ENCODE measurements around the gene NEB.
"Not testable (repeated sequence)": the region's sequence is repeated elsewhere in the genome, so short reads cannot be mapped to it uniquely, and the experiment has no call there.

The NEB gene

DNA sequence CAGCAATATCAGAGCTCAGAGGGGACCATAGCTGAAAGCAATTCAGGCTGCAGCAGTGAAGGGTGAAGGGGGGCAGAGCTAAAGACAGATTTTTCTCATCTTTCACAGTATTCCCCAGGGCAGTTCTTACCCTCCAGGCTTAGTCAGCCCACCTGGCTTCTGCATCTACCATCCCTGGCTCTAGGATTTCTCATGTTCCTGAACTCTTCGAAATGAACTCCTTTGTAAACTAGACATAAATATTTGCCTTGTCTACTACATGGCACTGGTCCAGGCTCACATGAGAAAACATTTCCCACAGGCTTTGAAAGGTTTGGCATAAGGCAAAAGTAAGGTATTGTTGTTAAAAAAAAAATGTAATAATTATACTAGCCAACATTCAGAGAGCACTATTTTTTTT, 23.6 kb upstream of the NEB start:
- no peak for DNase-seq

- DNase-seq, result no peak
Measured at GRCh38 chr2:151756820-151757219, 22.5 kb upstream of the NEB start.

GRCh38 chr2:151754253-151754897, 20.1 kb upstream of the NEB start:
- DNase-seq, result no peak

- DNase-seq, result no peak
Measured at GRCh38 chr2:151753540-151753939, 19.3 kb upstream of the NEB start.

DNA sequence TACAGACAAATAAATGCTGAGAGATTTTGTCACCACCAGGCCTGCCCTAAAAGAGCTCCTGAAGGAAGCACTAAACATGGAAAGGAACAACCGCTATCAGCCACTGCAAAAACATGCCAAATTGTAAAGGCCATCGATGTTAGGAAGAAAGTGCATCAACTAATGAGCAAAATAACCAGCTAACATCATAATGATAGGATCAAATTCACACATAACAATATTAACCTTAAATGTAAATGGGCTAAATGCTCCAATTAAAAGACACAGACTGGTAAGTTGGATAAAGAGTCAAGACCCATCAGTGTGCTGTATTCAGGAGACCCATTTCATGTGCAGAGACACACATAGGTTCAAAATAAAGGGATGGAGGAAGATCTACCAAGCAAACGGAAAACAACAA, 11.0 kb upstream of the NEB start:
- not testable (repeated sequence) for DNase-seq

DNA sequence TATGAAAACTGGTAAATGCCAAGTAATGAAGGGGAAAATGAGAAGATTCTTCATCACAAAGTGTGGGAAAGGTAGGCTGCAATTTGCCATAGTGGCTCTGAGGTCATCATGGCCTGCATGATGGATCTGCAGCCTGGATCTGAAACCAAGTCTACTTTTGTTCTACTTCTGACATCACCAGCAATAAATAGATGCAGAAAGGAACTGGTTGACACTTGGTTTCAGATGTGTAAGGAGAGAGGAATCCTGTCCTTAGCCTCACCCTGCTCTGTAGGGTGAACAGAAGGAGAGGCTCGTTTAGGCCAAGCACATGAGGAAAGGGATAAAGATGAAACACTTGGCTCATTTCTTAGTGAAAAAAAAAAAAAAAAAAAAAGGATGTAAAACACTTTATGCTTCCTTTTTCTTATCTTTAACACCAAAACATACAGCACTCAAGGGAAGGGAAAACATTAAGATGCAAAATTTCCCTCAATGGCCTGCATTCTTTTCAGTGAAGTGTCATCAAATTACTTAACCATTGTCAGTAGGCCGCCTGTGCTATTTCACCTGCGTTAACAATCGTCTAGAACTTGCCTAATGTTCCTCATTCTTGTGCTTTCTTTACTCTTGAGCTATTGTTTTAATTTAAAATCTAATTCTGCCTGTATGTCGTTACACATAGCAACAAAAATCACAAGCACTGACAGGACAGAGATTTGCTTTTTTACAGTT, 3.9 kb downstream of the NEB start:
- no peak for DNase-seq

DNA sequence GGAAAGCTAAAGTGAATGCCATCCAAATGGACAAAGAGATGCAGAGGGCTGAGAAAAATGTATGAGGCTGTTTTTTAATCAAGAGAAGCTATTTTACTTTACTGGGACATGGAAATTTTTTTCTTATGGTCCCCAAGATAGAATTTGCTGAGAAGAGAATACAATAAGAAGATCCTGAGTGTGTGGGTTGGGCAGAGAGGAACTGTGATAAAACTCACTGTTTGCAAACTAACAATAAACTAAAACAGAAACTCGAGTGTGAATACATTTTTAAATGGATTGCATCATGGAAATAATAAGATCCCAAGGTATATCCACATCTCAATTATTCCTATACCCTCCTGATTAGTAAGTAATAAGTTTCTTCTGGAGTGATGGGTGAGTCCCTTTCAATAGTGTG, 4.4 kb downstream of the NEB start:
- no peak for DNase-seq

DNA sequence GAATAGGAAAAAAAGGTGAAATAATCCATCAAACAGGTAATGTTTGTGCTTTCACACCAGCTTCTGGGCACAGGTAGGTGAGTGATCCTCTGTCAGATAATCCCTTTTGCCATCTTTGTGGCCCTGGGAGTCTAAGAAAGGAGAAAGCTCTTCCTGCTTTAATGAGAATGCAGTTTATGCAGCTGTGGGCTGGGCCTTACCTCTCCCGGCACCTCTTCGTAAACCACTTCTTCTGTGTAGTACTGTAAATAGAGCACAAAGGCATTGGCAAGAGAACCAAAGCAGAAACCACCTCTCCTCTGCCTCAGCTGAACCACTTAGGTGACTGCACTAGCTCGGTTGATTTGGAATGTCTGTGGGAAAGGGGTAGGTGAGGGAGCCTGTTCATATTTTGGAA, 4.9 kb downstream of the NEB start:
- no peak for DNase-seq

DNA sequence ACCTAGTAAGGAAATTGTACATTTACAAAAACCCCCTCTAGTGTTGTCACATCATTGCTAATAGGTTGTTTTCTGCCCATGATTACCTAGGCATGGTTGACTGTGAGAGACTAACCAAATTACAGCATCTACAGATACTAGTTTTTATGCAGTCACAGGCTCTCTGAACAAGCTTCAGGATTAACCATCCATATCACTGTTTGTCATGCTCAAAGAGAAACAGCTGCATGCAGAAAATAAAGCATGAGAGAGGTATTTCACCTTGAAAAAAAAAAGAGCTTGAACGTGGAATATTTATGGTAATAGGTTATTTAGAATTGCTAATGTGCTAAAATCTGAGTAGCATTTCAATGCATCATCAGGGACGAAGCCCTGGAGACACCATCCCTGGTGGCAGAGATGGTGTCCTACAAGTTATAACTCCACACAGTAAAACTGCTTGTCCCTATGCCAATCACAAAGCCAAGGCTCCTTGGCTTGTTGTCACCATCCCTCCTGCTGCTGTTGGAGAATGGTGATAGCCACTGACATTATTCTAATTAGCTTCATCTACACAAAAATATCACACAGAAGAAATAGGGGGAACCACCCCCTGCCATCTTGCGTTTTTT, 5.4 kb downstream of the NEB start:
- DNase-seq, result no peak

GRCh38 chr2:151727593-151728552, 6.4 kb downstream of the NEB start:
- DNase-seq, result no peak

DNA sequence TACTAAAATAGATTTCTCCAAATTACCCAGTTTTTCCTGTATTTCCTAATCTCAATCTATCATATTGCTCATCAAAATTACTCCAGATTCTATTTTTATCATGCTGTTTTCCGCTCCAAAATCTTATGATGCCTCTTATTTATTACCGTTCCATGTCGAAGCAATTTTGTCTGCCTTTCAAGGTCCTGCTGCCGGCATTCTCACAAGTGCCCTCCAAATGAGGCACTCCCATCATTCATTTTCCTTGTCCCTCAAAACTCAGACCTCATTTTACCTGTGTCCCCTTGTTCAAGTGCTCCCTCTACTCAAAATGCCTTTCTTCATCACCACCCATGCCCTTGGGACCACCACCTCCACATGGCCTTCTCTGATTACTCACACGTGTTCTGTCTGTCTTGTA, 13.1 kb downstream of the NEB start:
- no peak for DNase-seq

DNA sequence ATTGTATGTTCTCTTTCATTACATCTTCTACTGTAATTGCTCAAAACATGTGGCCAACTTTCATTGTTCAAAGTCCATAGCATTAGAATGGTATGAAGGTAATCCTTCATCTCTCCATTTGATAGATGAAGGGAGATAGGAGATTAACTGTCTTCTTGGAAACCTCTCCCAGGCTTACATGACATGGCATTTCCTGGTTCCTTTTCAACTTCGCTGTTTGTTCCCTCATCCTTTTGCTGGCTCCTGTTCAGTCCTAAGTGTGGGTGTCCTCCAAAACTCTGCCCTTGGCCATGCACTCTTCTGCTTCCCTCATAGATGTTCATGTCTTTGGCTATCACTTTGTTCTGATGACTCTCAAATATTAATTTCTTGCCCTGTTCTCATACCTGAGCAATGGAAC, 13.8 kb downstream of the NEB start:
- no peak for DNase-seq

DNA sequence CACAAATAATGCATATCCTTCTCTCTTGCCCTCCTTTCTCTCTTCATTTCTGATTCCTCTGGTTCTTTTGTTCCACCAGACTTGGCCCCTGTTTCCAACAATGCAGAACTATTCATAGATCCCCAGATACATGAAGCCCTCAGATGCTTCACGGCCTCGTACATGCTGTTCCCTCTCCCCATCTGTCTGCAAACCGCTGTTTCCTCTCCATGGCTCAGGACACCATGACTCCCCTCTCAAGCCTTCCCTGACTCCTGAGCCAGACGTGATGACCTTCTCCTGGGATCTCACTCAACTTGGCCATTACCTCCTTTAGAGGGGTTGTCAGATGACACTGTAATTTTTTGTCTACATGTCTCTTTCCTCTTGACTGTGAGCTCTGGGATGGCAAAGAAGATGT, 15.5 kb downstream of the NEB start:
- DNase-seq, result no peak

DNA sequence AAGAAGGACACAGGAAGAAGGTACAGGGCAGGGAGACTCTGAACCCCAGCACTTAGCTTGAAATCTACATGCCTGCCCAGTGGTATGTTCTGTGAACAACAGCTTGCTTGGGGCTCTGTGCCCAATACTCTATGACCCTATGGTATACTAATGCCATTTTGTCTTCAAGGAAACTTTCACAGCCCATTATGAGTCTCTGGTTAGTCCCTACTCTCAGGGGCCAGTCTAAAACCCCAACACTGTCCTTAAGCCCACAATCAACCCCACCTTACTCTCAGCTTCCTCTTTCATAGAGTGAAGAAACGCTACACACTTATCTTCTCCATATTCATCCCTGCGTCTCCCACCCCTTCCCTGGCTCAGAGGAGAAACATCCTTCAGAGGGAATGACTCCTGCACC, 16.0 kb downstream of the NEB start:
- no peak for DNase-seq

DNA sequence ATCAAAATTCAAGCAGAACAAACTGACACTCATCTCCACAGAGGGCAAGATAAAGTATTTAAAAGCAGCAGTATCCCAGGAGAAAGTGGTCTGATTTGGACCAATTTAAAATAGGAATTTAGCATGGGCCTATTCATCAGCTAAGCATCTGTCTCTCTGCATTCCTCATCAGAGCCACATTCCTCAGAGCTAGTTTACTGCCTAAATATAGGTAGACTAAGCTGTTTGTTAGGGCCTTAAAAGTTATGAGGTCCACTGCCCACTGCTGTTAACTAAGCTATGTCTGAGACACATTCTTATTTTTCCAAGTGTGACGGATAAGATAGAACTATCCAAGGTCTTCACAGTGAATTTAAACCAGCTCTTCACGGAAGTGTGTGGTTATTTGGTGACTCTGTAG, 17.6 kb downstream of the NEB start:
- DNase-seq, result no peak

- DNase-seq, result no peak
Measured at GRCh38 chr2:151713291-151713903, 20.9 kb downstream of the NEB start.

- no peak for DNase-seq
Measured at GRCh38 chr2:151711025-151711424, 23.3 kb downstream of the NEB start.

GRCh38 chr2:151708788-151709187, 25.5 kb downstream of the NEB start:
- DNase-seq, result no peak

DNA sequence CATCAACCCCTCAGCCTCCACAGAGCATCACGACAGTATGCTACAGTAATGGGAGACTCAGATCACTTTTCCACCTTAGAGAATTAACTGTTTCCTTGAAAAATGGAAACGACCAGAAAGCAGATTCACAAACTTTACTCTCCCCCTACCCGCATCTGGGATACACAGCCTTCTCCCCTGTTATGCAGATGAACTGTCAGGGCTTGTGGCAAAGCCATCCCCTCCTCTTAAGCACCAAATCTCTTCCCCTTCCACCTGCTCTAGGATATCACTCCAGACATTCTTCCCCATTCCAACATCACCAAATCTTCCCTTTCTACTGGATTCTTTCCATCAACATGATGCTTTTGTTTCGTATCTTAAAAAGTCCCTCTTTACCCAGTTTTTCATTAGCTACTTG, 26.4 kb downstream of the NEB start:
- DNase-seq, result no peak

GRCh38 chr2:151704480-151704961, 29.8 kb downstream of the NEB start:
- DNase-seq, result not testable (repeated sequence)

DNA sequence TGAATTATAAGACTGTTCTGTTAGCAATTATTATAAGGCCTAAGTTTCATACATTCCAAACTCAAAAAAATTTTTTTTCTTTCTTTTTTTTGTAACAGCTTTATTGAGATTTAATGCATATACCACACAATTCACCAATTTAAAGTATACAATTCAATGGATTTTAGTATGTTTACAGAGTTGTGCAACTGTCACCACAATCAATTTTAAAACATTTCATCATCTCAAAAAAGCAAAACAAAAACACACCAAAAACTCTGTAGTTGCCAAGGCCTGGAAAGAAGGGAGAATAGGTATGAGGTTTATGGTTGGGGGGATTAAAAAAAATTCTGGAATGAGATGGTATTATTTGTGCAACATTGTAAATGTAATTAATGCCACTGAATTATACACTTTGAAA, 36.1 kb downstream of the NEB start:
- DNase-seq, result not testable (repeated sequence)

- no peak for DNase-seq
Measured at GRCh38 chr2:151695778-151696177, 38.5 kb downstream of the NEB start.

DNA sequence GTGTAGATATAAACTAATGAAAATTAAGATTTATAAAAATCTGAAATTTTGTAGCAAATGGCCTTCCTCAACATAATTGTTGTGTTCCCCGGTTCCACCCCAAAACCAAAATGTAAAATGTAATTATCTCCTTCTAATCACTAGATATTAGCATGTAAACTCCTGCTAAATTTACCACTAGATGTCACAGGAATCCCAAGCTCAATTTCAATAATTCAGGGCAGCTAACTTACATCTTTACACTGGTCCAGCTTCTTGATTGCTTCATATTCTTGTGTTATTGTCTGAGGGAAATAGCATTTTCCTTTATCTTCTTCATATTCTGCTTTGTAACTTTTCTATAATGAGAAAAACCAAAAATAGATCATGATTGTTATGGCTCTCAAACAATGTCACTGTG, 42.6 kb downstream of the NEB start:
- DNase-seq, result no peak
